RWPE2 (cell line): ENCODE results near the gene REG4.

Experiments used
- ATAC-seq: fragments of 200-7000 bp; cut with Tn5 transposase; 3 replicates; pipeline ENCODE4 v1.9.1; 2021; ENCODE audit warnings: low read depth
- DNase-seq: peaks from one replicate; pipeline ENCODE4 v3.0.0-alpha.2; 2020; ENCODE audit warnings: low spot score
- H3K27ac ChIP-seq: fragments of 450-650 bp; 2 replicates; pipeline ENCODE4 v1.5.1; 2017; ENCODE audit warnings: mild to moderate bottlenecking; ENCODE audit not compliant: poor library complexity, severe bottlenecking
- H3K27me3 ChIP-seq: fragments of 250-450 bp; sonication (Bioruptor Pico); 2 replicates; pipeline ENCODE4 v1.5.1; 2021; ENCODE audit warnings: mild to moderate bottlenecking, moderate library complexity; ENCODE audit not compliant: insufficient read depth, poor library complexity, severe bottlenecking
- H3K36me3 ChIP-seq: fragments of 250-450 bp; sonication (Bioruptor Pico); 2 replicates; pipeline ENCODE4 v1.5.1; 2020; ENCODE audit warnings: low read depth, mild to moderate bottlenecking, moderate library complexity
- H3K4me1 ChIP-seq: fragments of 250-450 bp; sonication (Bioruptor Pico); 2 replicates; pipeline ENCODE4 v1.5.1; 2021; ENCODE audit warnings: mild to moderate bottlenecking, moderate library complexity; ENCODE audit not compliant: insufficient read depth, poor library complexity, severe bottlenecking
- H3K4me3 ChIP-seq: fragments of 250-450 bp; sonication (Bioruptor Pico); 2 replicates; pipeline ENCODE4 v1.5.1; 2021; ENCODE audit warnings: mild to moderate bottlenecking, moderate library complexity; ENCODE audit not compliant: severe bottlenecking
- H3K9me3 ChIP-seq: fragments of 250-450 bp; sonication (Bioruptor Pico); 2 replicates; pipeline ENCODE4 v1.5.1; 2021; ENCODE audit warnings: mild to moderate bottlenecking, moderate library complexity; ENCODE audit not compliant: severe bottlenecking
- TF ChIP-seq, protein P1 (sequence below): fragments of 450-650 bp; IDR thresholded peaks from one replicate; pipeline ENCODE4 v1.5.1; 2017; ENCODE audit warnings: mild to moderate bottlenecking, moderate library complexity; ENCODE audit not compliant: poor library complexity, severe bottlenecking

REG4 gene

DNA sequence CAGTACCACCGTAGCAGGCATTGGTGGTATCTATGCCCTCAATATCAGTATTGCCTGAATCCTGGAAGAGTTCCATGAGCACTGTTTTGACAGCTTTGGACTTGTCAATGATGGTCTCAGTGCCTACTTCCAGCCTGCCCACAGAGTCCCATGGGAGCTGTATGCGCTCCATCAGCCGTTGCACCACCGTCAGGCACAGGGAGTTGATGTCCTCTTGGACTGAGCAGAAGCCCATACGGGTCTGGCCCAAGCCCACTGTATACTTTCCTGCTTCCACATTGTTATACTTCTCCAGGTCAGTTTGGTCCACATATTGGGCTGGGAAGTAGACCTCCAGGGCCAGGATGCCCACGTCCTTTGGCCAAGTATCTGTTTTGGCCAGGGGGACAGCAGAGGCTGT, 47.0 kb downstream of the REG4 start:
- no peak overlapping the region for H3K27ac ChIP-seq
- TF ChIP-seq, protein P1, sequence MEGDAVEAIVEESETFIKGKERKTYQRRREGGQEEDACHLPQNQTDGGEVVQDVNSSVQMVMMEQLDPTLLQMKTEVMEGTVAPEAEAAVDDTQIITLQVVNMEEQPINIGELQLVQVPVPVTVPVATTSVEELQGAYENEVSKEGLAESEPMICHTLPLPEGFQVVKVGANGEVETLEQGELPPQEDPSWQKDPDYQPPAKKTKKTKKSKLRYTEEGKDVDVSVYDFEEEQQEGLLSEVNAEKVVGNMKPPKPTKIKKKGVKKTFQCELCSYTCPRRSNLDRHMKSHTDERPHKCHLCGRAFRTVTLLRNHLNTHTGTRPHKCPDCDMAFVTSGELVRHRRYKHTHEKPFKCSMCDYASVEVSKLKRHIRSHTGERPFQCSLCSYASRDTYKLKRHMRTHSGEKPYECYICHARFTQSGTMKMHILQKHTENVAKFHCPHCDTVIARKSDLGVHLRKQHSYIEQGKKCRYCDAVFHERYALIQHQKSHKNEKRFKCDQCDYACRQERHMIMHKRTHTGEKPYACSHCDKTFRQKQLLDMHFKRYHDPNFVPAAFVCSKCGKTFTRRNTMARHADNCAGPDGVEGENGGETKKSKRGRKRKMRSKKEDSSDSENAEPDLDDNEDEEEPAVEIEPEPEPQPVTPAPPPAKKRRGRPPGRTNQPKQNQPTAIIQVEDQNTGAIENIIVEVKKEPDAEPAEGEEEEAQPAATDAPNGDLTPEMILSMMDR, result no peak
- H3K27me3 ChIP-seq, result no peaks in the 10 kb centered on the region
- H3K4me1 ChIP-seq, result no peaks in the 10 kb centered on the region
- ATAC-seq (no peak), DNase-seq (no peak)
- H3K36me3 ChIP-seq, result no peaks in the 10 kb centered on the region
- H3K9me3 ChIP-seq, result no peaks in the 10 kb centered on the region
- H3K4me3 ChIP-seq, result no peak overlapping the region

DNA sequence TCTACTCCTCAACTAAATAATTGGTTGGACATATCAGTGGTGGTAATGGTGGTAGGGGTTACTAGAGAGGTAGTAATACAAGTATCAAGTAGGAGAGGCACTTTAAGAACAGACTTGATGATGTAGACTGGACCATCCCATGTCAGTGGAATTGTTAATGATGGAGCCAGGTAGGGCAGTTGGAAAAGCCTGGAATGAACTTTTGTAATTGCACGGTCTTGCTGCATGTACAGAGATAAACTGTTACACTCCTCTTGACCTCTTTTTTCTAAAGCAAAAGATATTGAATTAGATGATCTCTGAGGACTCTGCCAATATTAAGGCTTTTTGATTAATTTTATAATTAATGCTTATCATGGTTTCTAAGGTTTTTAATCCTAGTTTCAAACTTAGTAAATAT, 48.3 kb downstream of the REG4 start:
- TF ChIP-seq, protein P1, result no peak
- Histone ChIP-seq H3K4me1 (no peaks in the 10 kb centered on the region), H3K4me3 (no peak overlapping the region), H3K36me3 (no peaks in the 10 kb centered on the region), H3K27ac (no peak overlapping the region), H3K27me3 (no peaks in the 10 kb centered on the region), H3K9me3 (no peaks in the 10 kb centered on the region)
- ATAC-seq (no peak), DNase-seq (no peak)

DNA sequence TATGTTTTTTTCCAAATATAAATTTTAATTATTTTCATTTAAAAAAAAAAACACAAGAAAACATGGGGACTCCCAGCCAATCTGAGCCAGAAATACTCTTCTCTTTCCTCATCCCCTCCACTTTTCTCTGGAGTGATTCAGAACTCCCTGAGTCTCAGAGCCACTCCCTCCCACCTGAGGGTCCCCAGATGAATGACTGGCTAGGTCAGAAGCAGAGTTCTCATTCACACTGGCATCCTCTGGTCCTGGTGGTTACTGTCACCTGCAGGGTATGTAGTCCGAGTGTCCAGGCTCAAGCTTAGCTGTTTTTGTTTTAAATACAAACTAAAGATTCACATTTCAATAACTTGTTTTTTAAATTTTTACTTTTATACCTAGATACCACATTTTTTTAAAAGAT, 48.9 kb downstream of the REG4 start:
- H3K4me3 ChIP-seq, result no peak overlapping the region
- ATAC-seq (no peak), DNase-seq (no peak)
- H3K27me3 ChIP-seq, result no peaks in the 10 kb centered on the region
- no peaks in the 10 kb centered on the region for H3K4me1 ChIP-seq
- no peak overlapping the region for H3K27ac ChIP-seq
- H3K9me3 ChIP-seq, result no peaks in the 10 kb centered on the region
- TF ChIP-seq, protein P1, result no peak
- H3K36me3 ChIP-seq, result no peaks in the 10 kb centered on the region

DNA sequence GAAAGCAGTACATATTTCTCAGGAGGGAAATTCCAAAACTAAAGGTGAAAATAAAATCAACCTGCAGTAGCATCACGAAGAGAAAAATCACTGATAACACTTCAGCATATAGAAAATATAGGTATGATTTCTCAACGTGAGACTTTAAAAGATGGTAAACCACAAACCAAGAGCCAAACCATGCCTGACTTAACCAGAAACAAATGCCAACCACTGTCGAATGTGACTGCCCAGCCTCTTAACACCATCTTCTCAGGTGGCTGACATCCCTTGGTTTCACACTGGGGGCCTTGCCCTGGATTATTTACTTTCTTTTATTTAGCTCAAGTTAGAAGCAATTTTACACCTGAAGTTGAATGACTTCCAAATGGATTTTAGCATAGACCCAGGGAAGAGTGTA, 52.7 kb downstream of the REG4 start:
- ATAC-seq (no peak), DNase-seq (no peak)
- Histone ChIP-seq H3K4me3 (no peak overlapping the region), H3K27me3 (no peaks in the 10 kb centered on the region), H3K27ac (no peak overlapping the region), H3K4me1 (no peaks in the 10 kb centered on the region), H3K36me3 (no peaks in the 10 kb centered on the region), H3K9me3 (no peaks in the 10 kb centered on the region)
- TF ChIP-seq, protein P1, result no peak

DNA sequence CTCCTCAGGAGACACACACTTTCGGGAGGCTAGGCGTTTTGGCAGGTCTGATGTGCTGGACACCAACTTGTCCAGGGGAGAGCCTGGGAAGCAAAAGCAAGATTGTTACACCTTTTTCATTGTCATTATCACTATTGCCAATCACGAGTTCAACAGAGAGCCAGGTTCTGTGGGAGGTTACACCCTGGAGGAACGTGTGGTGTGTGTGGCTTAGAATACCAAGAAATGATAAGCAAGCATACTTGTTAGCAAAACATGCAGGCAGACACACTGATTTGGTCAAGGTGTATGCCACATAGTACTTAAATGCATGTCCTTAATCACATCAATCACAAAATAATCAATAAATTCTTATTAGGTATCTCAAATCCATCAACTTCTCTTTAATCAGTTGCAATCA, 58.7 kb downstream of the REG4 start:
- Histone ChIP-seq H3K9me3 (no peaks in the 10 kb centered on the region), H3K27me3 (no peaks in the 10 kb centered on the region), H3K4me3 (no peak overlapping the region), H3K36me3 (no peaks in the 10 kb centered on the region), H3K4me1 (peaks cover 3% of the 10 kb centered on the region), H3K27ac (no peak overlapping the region)
- TF ChIP-seq, protein P1, result no peak
- no peak for ATAC-seq
- no peak for DNase-seq
